EH (cell line): ENCODE data around the gene SCUBE1.

Experiments
- DNase-seq: peaks from one replicate; pipeline ENCODE4 v3.0.0-alpha.2; 2015; ENCODE audit warnings: low read depth

The SCUBE1 gene

DNA sequence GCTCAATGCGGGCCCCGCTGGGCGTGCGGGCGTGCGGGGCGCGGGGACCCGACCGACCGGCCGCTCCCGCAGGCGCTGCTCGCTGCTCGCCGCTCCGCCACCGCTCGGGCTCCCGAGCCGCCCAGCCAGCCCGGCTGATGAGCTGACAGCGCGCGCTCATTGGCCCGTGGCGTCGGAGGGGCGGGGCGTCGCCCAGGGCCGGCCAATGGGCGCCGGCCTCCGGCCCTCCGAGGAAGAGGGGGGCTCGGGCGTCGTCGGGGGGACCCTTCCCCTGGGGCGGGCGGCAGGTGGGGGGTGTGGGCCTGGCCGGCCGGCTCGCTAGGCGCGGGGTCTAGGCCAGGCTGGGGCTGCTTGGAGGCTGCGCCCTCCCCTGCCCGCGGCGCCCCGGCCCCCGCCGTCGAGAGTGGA, at the start of gene SCUBE1:
Gene SCUBE1 (minus strand): TSS at position 111 of the 408 bp plus-strand sequence. CDS start 111 bp downstream, outside the sequence.
- peak; percentile 26 for DNase-seq

DNA sequence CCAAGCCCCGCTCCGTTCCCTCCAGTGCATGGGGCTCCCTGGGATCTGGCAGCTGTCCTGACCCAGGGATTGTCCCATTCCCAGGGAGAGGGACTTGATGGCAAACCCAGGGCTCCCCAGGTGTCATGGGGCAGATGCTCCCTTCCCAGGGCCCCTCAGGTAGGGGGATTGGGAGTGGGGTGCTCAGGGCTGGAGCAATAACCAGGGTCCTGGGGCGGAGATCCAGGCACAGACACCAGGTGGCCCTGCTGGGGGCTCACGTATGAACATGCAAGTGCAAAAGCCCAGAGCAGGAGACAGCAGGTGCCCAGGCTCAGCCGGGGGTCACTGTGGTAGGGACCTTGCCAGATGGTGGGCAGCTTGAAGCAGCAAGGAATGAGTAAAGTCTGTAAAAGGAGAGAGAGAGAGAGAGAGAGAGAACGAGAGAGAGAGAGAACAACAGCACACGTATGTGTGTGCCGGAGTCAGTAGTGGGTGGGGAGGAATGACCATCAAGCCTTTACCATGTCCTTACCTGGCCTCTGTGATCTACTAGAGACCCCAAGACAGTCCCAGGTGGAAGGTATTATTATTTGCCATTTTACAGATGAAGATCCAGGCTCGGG, 49.3 kb upstream of the SCUBE1 start:
- no peak for DNase-seq

DNA sequence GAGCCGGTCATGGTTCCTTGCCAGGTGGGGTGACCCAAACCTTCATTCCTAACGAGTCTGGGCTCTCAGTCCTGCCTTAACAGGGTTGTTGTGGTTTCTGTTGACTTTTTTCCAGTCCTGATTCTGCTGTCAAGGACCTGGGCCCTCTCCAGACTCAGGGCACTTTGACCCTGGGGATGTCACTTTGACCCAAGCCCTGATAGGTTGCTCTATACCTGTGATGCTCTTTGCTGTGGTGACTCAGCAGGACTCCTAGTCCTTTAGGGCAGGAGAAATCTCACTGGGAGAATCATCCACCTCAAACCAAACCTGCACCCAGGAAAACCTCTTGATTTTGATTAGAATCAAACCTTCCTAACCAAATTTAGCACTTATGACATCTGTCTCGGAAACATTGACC, 48.1 kb upstream of the SCUBE1 start:
- DNase-seq, result no peak

DNA sequence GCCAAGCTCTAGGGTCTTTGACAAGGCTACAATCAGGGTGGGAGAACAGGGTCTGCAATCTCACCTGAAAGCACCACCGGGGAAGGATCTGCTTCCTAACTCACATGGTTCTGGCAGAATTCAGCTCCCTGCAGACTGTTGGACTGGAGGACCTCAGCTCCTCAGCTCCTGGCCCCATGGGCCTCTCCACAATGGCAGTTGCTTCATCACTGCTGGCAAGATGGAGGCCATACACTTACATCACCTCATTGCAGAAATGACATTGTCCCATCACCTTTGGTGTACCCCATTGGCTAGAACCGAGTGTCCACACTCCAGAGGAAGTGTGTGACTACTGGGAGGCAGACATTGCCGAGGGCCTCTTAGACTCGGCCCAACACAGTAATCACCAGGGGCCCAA, 47.7 kb upstream of the SCUBE1 start:
- DNase-seq, result no peak

DNA sequence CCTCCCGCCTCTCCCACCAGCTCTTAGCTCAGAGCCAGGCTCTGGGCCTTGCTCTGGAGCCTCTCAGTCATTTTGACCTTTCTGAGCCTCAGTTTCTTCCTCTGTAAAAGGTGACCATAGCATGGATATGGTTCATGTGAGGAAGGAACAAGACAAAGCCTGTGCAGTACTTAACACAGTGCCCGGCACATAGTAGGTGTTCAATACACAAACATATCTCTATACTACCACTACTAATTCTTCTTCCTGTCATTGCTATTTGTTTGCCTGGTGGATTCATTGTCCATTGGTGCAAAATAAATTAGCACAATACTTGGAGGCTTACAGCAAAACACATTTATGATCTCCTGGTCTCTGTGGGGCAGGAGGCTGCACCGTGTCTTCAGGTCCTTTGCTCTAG, 47.0 kb upstream of the SCUBE1 start:
- no peak for DNase-seq

DNA sequence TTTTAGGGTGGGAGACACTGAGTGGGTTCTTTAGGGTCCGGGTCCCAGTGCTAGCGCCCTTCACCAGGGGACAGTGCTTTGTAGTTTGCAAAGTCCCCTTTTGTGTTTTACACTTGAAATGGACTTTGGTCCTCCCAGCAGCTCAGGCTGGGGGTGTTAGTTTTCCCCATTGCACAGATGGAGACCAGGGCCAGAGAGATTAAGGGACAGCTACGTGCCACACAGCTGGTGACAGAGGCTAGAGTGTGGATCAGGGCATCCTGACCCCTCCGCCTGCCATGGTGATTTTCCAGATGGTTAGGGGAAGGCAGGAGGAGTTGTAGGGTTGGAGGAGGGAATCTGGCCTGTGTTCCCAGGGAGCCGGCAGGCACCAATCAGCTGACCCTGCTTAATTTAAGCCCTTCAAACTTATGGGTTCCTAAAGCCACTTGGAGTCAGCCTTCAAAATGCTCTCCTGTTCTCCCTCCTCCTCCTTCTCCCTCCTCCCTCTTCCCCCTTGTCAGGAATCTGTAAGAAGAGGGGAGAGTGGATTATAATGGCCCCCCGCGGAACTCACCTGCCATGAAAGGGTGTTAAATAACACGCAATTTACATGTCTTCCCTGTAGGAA, 46.2 kb upstream of the SCUBE1 start:
- DNase-seq, result no peak

DNA sequence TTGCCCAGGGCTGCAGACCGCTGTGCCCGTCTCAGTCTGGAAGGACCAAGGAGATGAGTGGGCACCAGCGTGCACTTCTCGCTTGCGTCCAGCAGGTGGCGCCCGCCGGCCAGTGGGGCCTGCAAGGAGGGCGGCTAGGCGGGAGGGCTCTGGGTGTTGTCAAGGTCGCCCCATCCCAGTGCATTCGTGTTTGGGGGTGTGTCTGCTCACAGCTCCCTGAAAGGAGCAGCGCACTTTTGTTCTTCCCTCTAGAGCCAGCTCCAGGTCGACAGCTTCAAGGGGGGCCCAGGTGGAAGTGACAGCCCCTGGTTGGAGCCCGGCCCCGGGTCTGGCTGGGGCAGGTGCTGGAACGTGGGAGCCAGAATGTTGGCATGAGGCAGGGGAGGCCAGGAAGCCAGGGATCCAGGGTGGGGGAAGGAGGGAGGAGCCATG, 45.3 kb upstream of the SCUBE1 start:
- DNase-seq, result peak; percentile 55

DNA sequence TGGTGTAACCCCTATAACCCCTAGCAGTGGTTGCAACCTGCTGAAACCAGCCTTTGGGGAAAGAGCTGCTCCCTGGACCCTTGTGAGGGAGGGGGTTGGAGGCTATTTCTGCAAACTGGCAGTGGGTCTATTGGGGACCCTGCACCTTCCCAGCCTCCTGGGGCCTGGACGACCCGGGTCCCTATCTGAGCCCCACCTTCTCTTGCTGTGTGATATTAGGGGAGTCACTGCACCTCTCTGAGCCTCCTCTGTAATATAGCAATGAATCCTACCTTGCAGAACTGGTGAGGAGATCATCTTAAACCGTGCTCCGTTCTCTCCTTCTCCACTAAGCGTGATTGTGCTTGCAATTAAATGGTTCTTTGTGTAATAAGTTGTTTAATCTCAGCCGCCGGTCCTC, 44.6 kb upstream of the SCUBE1 start:
- DNase-seq, result no peak

DNA sequence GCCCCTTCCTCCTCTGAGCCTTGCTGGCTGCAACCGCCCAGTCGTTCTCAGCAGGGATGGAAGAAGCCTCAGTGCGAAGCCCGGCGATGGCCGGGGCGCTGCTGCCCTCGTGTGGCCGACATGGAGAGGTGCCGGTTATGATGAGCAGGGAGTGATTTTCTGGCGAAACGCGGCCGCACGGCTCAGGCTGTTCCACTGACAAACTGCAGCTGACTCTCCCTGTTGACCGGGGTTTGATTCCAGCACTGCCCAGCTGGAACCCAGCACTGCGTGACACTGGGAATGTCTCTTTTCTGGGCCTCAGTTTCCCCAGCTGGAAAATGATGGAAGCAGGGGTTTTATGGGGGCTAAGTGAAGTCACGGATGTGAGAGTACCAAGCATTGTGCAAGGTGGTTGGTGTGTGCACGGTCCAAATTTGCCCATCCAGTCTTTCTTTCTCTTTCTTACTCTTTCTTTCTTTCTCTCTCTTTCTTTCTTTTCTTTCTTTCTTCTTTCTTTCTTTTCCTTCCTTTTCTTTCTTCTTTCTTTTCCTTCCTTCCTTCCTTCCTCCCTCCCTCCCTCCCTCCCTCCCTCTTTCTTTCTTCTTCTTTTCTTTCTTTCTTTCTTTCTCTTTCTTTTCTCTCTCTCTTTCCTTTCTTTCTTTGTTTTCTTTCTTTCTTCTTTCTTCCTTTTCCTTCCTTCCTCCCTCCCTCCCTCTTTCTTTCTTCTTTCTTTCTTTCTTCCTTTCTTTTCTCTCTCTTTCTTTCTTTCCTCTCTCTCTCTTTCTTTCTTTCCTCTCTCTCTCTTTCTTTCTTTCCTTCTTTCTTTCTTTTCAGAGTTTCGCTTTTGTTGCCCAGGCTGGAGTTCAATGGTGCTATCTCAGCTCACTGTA, 42.8 kb upstream of the SCUBE1 start:
- peak; percentile 73 for DNase-seq

DNA sequence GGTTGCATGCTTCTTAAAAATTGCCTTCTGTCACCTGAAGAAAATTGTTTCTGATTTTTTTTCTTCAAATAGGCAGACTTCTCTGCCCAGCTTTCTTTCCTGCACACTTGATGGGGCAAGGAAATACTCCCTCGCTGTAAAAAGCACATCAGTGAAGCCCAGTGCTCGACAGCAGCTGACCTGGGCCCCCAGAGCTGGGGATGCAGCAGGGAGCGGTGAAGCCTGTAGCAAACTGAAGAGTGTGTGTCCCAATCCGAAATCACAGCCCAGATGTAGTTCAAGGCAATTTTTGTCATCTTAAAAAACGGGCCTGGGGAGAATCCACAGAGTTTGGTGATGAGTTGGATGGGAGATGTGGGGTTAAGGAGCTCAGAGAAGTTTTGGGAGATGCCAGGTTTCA, 41.7 kb upstream of the SCUBE1 start:
- DNase-seq, result no peak

DNA sequence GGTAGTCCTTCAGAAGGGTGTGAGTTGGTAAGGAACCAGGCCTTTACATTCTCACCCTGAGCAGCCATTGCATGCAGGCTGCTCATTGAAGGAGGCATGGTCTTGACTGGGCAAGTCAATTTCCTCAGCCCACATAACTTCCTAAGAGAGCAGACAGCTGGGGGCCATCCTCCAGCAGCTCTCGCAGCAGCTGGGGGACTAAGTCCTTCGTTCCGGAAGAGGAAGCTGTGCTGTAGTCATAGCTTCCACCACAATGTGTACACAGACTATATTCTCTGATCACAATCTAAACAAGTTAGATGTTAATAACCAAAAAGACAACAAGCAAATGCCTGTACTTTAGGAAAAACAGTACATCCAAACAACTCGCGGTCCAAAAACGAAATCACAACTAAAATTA, 38.5 kb upstream of the SCUBE1 start:
- no peak for DNase-seq

DNA sequence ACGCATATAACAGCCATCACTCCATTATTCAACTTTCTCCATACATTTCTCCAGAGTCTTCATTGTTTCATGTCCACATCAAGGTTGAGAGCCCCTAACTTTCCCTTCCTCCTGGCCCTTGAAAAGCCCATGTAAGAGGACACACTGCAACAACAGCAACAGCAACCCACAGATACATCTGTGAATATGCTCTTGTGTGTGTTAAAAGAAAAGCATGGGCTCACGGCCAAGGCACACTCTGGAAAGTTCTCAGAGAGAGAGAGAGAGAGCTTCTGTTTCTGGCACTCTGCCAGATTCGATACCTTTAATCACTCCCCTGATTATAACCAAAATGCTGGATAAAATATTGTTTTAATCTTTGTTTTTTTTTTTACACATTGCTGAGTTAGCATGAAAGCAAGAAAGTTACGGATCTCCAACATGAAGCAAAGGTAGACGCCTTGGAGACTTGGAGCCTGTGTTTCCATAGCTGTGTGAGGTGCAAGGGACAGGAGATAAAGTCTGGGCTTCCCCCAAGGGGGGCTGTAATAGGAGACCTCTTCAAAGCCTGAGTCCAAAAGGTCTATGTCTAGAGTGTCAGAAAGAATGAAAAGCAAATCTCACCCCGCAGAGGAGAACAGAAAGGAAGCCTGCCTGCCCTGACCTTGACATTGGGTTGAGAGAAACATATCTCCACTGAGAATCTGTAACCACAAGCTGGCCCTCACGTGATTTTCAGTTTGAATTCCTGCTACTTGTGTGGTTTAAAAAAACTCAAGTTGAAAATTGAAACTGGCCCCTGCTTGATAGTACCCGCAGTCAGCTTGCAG, 34.9 kb upstream of the SCUBE1 start:
- peak; percentile 42 for DNase-seq

DNA sequence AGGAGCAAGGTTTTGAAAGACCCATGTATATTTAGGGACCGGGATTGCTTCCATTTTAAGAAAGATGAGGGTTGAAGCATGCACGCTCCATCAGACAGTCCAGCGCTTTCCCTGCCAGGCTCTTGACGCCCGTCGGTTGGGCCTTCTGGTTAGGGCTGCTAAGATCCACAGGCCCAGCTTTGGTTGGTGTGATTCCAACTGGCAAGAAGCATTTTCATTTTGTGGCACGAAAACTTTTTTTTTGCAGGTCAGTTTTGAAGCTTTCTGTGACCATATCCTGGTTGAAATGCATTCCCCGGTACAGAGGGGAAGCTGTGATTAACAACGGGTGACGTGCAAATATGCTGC, 34.4 kb upstream of the SCUBE1 start:
- peak; percentile 41 for DNase-seq

DNA sequence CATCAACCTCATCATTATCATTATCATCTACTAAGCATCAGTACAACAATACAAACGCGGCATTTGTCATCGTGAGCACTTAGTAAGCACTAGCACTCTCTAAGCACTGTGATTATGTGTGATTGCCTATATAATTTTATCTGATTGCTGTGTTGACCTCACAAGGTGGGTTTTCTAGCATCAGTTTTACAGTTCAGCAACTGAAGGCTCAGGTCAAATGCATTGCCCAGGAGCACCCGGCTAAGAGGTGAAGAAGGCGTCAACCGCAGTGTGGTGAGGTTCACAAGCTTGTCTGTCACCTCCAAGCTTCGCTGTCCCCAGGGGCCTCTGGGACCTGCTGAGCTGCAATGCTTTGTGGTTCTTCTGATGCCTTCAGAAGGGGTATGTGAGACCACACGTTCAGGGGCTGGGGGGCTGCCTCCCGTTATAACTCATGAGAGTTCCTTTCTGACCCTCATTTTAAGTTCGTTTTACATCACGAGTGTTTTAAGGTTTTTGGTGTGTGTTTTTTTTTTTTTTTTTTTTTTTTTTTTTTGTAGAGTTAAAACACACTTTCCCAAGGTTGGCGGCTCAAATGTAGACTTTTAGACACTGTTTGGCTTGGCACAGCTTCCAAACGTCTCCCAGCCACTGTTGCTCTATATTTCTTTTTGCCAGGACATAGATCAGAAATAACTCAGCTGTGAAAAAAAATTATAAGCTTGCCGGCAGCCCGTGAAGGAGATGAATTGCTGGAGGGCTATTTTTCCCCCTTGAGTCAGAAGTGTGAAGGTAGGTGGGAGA, 33.8 kb upstream of the SCUBE1 start:
- DNase-seq, result peak; percentile 10

DNA sequence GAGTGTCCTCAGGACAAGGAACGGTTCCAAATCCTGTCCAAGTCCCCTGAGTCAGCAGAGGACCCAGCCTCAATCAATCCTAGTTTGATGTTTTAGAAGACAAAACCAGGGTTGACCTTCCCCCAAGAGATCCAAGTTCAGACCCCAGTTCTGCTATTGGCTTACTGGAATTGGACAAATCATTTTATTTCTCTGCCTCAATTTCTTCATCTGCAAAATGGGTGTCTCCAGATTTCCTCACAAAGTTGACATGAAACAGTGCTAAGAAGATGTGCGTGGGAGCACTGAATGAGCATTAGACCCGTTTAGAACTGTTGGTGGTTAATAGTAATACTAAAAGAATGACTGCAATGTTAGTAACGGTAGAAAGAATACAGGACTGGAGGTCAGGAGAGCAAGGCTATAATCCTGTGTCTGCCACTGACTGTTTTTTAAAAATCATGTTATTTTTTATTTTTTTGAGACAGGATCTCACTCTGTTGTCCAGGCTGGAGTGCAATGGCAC, 32.8 kb upstream of the SCUBE1 start:
- DNase-seq, result peak; percentile 56

DNA sequence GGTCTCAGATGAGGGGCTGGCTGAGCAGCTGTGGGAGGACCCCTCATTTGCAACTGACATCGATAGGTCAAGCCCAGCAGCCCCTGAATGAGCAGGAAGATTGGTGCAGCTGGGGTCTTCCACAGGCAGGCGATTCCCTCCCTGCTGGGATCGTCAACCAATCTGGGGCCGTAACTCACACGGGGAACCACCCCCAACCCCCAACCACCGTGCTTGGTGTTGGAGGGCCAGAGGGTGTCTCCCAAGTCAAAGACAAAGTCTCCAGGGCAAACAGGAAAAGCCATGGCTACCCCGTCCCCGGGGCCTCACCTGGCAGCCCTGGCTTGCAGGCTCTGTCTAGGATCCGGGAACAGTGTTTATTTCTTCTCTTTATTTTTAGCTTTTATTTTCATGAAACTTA, 26.9 kb upstream of the SCUBE1 start:
- DNase-seq, result no peak

DNA sequence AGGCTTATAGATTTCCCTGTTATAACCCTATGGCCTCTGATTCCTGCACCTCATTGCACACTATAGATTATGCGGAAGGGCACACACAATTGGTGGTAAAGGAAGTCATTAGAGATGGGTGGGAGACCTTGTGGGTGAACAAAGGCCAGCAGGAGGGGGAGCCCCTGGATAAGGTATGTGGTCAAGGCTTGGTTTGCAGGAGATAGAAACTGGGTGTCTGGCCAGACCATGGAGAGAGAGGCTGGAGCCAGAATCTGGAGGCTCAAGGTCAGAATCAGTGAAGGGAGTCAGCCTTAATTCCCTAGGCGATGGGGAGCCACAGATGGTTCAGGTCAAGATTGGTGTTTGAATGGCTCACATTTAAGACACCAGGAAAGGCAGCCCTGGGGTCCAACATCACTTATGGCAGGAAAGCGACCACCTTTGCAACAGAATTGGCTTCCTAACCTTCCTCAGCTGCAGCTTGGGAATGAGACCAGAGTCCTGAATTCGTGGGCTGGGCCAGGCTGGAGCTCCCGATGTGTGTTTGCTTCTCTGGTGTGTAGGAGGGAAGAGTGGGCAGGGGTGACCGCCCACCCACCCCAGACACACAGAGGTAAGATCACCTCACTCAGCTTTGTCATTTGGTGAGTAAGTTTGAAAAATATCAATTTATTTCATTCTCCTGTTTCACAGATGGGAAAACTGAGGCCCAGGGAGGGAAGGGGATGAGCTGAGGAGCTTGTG, 22.7 kb upstream of the SCUBE1 start:
- DNase-seq, result no peak

DNA sequence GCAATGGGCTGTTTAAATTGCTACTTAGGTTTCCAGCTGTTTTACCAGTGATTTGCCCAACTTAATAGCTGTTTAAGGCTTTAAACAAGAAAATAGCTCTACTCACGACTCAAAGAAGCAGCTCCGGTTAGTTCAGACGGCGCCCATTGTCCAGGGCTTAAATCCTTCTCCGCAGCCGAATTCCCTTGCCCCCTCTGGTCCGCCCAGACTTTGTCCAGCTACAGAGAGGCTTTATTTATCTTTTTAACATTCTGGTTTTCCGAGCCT, 20.9 kb upstream of the SCUBE1 start:
- DNase-seq, result no peak

DNA sequence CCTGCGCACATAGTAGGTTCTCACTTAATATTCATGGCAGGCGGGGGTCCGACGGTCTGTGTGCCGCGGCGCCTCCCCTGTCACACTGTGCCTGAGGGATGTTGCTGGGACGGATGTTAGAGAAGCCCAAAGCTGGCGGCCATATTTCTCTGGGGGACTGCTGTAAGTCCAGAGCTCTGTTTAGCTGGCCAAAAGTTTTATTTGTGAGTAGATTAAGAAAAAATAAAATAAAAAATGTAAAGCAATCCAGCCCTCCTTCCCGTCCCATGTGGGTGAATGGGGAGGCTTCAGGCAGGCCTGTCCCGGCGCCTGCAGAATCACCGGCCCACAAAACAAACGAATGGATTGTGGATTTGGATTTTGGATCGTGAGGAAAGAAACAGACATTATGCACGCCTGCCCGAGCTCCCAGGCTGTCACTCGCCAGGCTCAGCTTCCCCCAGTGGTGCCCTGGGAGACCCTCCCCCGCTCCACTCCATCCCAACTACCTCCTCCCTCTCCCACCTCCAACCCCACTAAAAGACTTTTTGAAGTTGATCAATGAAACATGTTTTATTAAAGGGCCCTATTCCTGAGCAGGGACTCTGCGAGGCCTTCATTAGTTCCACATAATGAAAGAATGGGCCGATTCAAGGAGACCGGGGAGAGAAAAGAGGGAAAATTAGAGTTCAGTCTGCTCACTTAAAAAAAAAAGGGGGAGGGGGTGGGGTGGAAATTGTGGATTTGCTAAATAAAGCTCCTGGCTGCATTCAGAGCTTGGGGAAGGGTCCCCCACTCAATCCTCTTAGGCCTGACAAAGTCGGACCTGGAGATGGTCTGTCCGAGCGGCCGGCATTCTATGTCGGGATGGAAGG, 20.4 kb upstream of the SCUBE1 start:
- no peak for DNase-seq

DNA sequence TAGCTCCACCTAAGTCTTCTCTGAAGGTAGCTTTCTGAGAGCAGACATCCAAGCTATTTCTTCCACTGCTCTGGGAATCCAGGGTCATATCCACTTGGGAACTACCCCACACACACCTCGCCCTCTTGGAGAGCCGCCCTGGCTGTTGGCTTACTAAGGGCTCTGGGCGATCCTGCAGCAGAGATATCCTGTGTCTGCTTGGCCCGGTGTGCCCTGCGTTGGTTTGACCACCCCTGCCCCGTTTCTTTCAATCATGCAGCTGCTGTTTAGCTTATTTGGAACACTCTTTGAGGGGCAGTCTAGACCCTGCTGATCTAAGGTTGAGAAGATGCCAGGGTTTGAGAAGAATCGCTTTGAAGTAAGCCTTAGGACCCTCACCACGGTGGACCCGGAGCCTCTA, 17.4 kb upstream of the SCUBE1 start:
- no peak for DNase-seq
